Panc1 (cell line): Measurements from ENCODE around the gene TMEM95.

Experiments
- CTCF ChIP-seq: fragments of 450-650 bp; IDR thresholded peaks from 2 replicates; pipeline ENCODE4 v1.5.1; 2017; ENCODE audit warnings: mild to moderate bottlenecking
- POLR2AphosphoS5 ChIP-seq: IDR thresholded peaks from 2 replicates; pipeline ENCODE4 v1.6.1; 2012; ENCODE audit warnings: mild to moderate bottlenecking, low read depth, low read length, moderate library complexity
- REST ChIP-seq, 2 experiments: IDR thresholded peaks; 2 replicates each; pipeline ENCODE4 v1.6.1; 2011 to 2012; ENCODE audit warnings: low read depth in 2 of 2, control low read depth in 1 of 2, low read length in 1 of 2, mild to moderate bottlenecking in 1 of 2, moderate library complexity in 1 of 2; ENCODE audit not compliant: insufficient read depth in 1 of 2
- SIN3A ChIP-seq: IDR thresholded peaks from 2 replicates; pipeline ENCODE4 v1.6.1; 2012; ENCODE audit warnings: low read depth, mild to moderate bottlenecking, low read length, moderate library complexity, borderline replicate concordance; ENCODE audit not compliant: insufficient read depth
- TCF7L2 ChIP-seq: IDR thresholded peaks from 2 replicates; pipeline ENCODE4 v1.6.1; 2011; ENCODE audit warnings: mild to moderate bottlenecking, low read depth, low read length, inconsistent platforms

GRCh38 chr17:7380321-7380720 lies 25.4 kb downstream of the TMEM95 start:
- TF ChIP-seq CTCF (no peak), SIN3A (no peak), POLR2AphosphoS5 (no peak), REST (IDR thresholded peaks at IDR 0.05; ENCODE audit: insufficient read depth in 1 of 2, low read depth in 2 of 2, low read length in 1 of 2) (no peak), TCF7L2 (no peak)
